Measurements from ENCODE around the gene MAGI2. TPM values are rescaled to one million over a fixed set of nuclear protein-coding genes. Genes with fewer than 3 reads are reported as not detected.

Gene MAGI2
- total RNA-seq, 1 experiment from 2014 or later, result 0.52 TPM

DNA sequence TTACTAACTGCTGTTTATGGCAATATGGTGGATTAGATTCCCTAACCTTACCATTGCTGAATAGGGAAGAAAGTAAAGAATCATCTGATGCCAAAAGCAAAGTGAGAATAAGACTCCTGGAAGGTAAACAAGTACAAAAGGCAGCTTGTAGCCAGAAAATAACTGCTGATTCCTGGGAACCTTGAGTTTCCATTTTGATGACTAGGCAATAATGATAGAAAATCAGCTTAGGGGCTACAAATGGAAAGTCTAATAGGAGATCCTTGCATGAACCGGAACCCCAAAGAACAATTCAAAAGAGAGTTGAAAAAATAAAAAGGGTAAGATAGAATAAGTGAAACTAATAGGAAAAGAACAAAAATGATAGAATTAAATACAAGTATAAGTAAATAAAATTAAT, 1338.5 kb downstream of the MAGI2 start:
- H3K27ac Mint-ChIP-seq (ENCODE audit: unreplicated experiment), result no peak overlapping the region
- intact Hi-C loops (cut with micrococcal nuclease; ENCODE audit: unreplicated experiment), result no loop called here
- no peaks in the 10 kb centered on the region for H3K36me3 Mint-ChIP-seq (ENCODE audit: insufficient read depth, unreplicated experiment)
- H3K27me3 Mint-ChIP-seq (ENCODE audit: unreplicated experiment), result peaks cover 54% of the 10 kb centered on the region
- no TSS peak for BruUV-seq (replicated peaks)
- H3K4me1 Mint-ChIP-seq (ENCODE audit: low read depth, unreplicated experiment), result no peaks in the 10 kb centered on the region
- no peaks in the 10 kb centered on the region for H3K9me3 Mint-ChIP-seq (ENCODE audit: low read depth, unreplicated experiment)
- DNase-seq, result no peak
- TF ChIP-seq, protein P1, sequence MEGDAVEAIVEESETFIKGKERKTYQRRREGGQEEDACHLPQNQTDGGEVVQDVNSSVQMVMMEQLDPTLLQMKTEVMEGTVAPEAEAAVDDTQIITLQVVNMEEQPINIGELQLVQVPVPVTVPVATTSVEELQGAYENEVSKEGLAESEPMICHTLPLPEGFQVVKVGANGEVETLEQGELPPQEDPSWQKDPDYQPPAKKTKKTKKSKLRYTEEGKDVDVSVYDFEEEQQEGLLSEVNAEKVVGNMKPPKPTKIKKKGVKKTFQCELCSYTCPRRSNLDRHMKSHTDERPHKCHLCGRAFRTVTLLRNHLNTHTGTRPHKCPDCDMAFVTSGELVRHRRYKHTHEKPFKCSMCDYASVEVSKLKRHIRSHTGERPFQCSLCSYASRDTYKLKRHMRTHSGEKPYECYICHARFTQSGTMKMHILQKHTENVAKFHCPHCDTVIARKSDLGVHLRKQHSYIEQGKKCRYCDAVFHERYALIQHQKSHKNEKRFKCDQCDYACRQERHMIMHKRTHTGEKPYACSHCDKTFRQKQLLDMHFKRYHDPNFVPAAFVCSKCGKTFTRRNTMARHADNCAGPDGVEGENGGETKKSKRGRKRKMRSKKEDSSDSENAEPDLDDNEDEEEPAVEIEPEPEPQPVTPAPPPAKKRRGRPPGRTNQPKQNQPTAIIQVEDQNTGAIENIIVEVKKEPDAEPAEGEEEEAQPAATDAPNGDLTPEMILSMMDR (IDR thresholded peaks at IDR 0.05; ENCODE audit: unreplicated experiment), result no peak
- CTCF ChIA-PET, result no interaction called here
- H3K4me3 Mint-ChIP-seq (ENCODE audit: low read depth, unreplicated experiment), result no peak overlapping the region

DNA sequence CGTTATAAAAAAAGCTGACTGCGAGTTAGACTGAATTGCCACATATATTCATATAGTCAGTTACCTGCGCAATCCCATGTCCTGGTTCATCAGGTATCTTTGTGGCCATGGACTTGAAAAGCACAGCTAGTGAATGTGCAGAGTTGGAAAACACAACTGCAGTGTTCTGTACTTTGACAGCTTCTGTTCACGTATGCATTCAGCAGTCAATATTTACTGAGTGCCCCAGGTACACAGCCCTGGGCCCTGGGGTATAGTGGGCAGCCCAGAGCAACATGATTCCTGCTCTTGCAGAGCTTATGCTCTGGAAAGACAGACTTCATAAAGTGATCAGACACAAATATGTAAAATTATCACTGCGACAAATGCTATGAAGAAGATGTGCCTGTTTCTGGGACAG, 1341.0 kb downstream of the MAGI2 start:
- TF ChIP-seq, protein P1 (IDR thresholded peaks at IDR 0.05; ENCODE audit: unreplicated experiment), result no peak
- Mint-ChIP-seq H3K36me3 (ENCODE audit: insufficient read depth, unreplicated experiment) (no peaks in the 10 kb centered on the region), H3K4me3 (ENCODE audit: low read depth, unreplicated experiment) (no peak overlapping the region), H3K27me3 (ENCODE audit: unreplicated experiment) (peaks cover 60% of the 10 kb centered on the region), H3K4me1 (ENCODE audit: low read depth, unreplicated experiment) (no peaks in the 10 kb centered on the region), H3K9me3 (ENCODE audit: low read depth, unreplicated experiment) (no peaks in the 10 kb centered on the region), H3K27ac (ENCODE audit: unreplicated experiment) (no peak overlapping the region)
- no peak for DNase-seq
- intact Hi-C loops (cut with micrococcal nuclease; ENCODE audit: unreplicated experiment), result no loop called here
- no TSS peak for BruUV-seq (replicated peaks)
- CTCF ChIA-PET, result no interaction called here

DNA sequence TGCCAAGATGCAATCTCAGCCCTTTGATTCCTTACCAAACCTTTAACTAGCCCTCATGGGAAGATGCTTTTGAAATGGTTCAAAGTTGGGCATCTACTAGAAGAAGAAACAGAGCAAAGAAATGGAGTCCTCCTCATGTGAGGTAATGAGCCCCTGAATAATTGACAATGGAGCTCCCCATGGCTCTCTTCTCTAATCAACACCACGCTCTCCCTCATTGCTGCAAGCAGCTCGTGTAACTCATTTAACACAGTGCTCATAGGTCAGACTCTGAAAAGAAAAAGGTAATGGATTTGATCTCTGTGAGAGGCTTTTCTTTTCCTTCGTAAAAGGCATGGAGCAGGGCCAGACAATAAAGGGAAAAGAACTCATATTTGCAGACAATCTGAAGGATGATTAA, 1342.1 kb downstream of the MAGI2 start:
- Mint-ChIP-seq H3K4me1 (ENCODE audit: low read depth, unreplicated experiment) (no peaks in the 10 kb centered on the region), H3K27ac (ENCODE audit: unreplicated experiment) (no peak overlapping the region), H3K9me3 (ENCODE audit: low read depth, unreplicated experiment) (peaks cover 2% of the 10 kb centered on the region), H3K4me3 (ENCODE audit: low read depth, unreplicated experiment) (no peak overlapping the region), H3K36me3 (ENCODE audit: insufficient read depth, unreplicated experiment) (no peaks in the 10 kb centered on the region), H3K27me3 (ENCODE audit: unreplicated experiment) (peaks cover 58% of the 10 kb centered on the region)
- BruUV-seq (replicated peaks), result no TSS peak
- CTCF ChIA-PET, result interaction anchor here (1.4 kb wide), 1 partner anchor 18 kb away, joined by 3 read pairs; no protein-coding TSS in a partner anchor
- no peak for DNase-seq
- intact Hi-C loops (cut with micrococcal nuclease; ENCODE audit: unreplicated experiment), result no loop called here
- TF ChIP-seq, protein P1 (IDR thresholded peaks at IDR 0.05; ENCODE audit: unreplicated experiment), result no peak

DNA sequence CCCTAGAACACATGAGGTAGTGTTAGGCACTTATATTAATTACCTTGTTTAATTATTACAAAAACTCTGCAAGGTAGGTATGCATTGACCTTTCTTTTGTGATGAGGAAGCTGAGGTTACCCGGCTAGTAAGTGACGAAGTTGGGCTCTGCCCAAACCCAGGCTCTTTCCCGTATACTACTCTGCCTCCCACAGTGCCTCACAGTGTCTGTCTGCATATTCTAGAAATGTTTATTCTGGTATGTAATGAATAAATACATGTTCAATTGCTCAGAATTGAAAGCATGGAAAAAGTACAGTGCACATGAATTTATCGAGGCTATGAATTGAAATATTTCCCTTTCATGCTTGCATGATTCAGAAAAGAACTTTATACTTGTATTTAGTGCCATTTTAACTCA, 1350.0 kb downstream of the MAGI2 start:
- H3K4me3 Mint-ChIP-seq (ENCODE audit: low read depth, unreplicated experiment), result no peak overlapping the region
- H3K27me3 Mint-ChIP-seq (ENCODE audit: unreplicated experiment), result peaks cover 12% of the 10 kb centered on the region
- H3K27ac Mint-ChIP-seq (ENCODE audit: unreplicated experiment), result no peak overlapping the region
- TF ChIP-seq, protein P1 (IDR thresholded peaks at IDR 0.05; ENCODE audit: unreplicated experiment), result no peak
- no peak for DNase-seq
- H3K4me1 Mint-ChIP-seq (ENCODE audit: low read depth, unreplicated experiment), result no peaks in the 10 kb centered on the region
- intact Hi-C loops (cut with micrococcal nuclease; ENCODE audit: unreplicated experiment), result no loop called here
- no TSS peak for BruUV-seq (replicated peaks)
- CTCF ChIA-PET, result no interaction called here
- no peaks in the 10 kb centered on the region for H3K36me3 Mint-ChIP-seq (ENCODE audit: insufficient read depth, unreplicated experiment)
- peaks cover 2% of the 10 kb centered on the region for H3K9me3 Mint-ChIP-seq (ENCODE audit: low read depth, unreplicated experiment)
